ENCODE results near the gene UBE2O.

- TF ChIP-seq EZH2 (IDR thresholded peaks at IDR 0.05; ENCODE audit: borderline replicate concordance, low read depth, low read length, severe bottlenecking) (no peak), CTCF (IDR thresholded peaks at IDR 0.05; ENCODE audit: borderline replicate concordance, extremely low read depth, low read length, poor library complexity, severe bottlenecking) (no peak)
These were observed 37.3 kb upstream of the UBE2O start for GRCh38 chr17:76490112-76490710.
